SK-N-MC (cell line): ENCODE measurements around the gene FBXL17.

Experiments used
- EZH2 ChIP-seq: fragments of 200-600 bp; sonication (generic); IDR thresholded peaks from one replicate; pipeline ENCODE4 v1.6.1; 2017; ENCODE audit warnings: antibody characterized with exemption
- FOXP2 ChIP-seq: optimal IDR thresholded peaks from 2 replicates; pipeline ENCODE3; 2011; ENCODE audit warnings: mild to moderate bottlenecking, moderate library complexity; ENCODE audit not compliant: insufficient read depth; ENCODE audit errors: extremely low read length, control extremely low read depth
- POLR2AphosphoS5 ChIP-seq: IDR thresholded peaks from 2 replicates; pipeline ENCODE4 v1.6.1; 2012; ENCODE audit warnings: mild to moderate bottlenecking, low read depth, low read length, borderline replicate concordance

- TF ChIP-seq EZH2 (no peak), POLR2AphosphoS5 (no peak), FOXP2 (no peak)
Measured at GRCh38 chr5:108118813-108119514, 262.9 kb downstream of the FBXL17 start.
